ENCODE data around the gene ZDHHC16. TPM values are rescaled to one million over a fixed set of nuclear protein-coding genes. Genes with fewer than 3 reads are reported as not detected.
A peak's percentile ranks its signal among the peaks of the same experiment; 100 is the strongest.

ZDHHC16 gene
- total and polyA plus RNA-seq, 10 of the 15 experiments (the other 5 are each of a cell fraction or from before 2014, with no cell fraction given): 16.8 to 63.1 (median 29.8) TPM

DNA sequence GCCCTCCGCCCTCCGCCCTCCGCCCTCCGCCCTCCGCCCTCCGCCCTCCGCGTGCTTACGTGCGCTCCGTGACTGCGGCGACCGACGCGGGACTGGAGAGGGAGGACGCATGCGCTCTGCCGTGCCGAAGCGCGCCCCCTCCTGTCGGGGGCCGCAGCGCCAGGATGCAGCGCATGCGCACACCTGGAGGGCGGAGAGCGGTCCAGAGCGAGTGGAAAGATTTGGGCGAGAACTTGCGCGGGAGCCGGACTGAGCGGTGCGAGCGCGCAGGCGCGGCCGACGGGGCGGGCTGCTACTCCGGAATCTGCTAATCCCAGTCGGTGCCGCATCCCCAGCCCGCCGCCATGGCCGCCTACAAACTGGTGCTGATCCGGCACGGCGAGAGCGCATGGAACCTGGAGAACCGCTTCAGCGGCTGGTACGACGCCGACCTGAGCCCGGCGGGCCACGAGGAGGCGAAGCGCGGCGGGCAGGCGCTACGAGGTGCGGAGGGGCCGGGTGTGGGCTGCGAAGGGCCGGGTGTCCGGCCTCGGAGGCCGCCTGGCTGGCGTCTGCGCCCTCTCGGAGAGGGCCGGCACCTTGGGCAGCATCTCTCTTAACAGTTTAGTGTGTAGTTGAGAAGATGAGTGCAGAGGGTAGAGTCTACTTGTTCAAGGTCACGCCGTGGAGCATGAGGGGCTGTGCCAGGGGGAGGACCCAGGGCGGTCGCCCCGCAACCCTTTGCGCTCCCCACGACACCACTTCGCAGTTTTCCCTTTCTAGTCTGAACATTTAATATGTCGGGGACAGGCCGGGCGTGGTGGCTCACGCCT is 19.8 kb upstream of the ZDHHC16 start, which contains the start of gene PGAM1 (continued):
- TF ChIP-seq, protein P1, sequence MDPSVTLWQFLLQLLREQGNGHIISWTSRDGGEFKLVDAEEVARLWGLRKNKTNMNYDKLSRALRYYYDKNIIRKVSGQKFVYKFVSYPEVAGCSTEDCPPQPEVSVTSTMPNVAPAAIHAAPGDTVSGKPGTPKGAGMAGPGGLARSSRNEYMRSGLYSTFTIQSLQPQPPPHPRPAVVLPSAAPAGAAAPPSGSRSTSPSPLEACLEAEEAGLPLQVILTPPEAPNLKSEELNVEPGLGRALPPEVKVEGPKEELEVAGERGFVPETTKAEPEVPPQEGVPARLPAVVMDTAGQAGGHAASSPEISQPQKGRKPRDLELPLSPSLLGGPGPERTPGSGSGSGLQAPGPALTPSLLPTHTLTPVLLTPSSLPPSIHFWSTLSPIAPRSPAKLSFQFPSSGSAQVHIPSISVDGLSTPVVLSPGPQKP (IDR thresholded peaks at IDR 0.05; ENCODE audit: low read depth, low read length): no peak
- TF ChIP-seq SIX5 (IDR thresholded peaks at IDR 0.05; ENCODE audit: low read depth, low read length, severe bottlenecking) (peak; percentile 7), ZBED1 (IDR thresholded peaks at IDR 0.05; ENCODE audit: borderline replicate concordance) (no peak), NBN (IDR thresholded peaks at IDR 0.05) (0 out of 2 replicates have a peak, but pooled peaks have one; percentile 3), NR2C1 (IDR thresholded peaks at IDR 0.05) (peak; percentile 94), RB1 (IDR thresholded peaks at IDR 0.05; ENCODE audit: borderline replicate concordance) (peak; percentile 65; the same call in 1 of the 2 replicates), MAX (IDR thresholded peaks at IDR 0.05; ENCODE audit: low read depth, low read length) (peak; percentile 27; the same call in 1 of the 2 replicates), IKZF1 (conservative IDR thresholded peaks at IDR 0.05) (peak; percentile 99), TARDBP (IDR thresholded peaks at IDR 0.05; ENCODE audit: borderline replicate concordance) (no peak), BCLAF1 (IDR thresholded peaks at IDR 0.05) (no peak), TCF3 (IDR thresholded peaks at IDR 0.05; ENCODE audit: borderline replicate concordance, insufficient read depth, low read depth, low read length) (no peak), ATF7 (IDR thresholded peaks at IDR 0.05; ENCODE audit: low read depth) (no peak), ZBTB4 (CRISPR knock-in tag; IDR thresholded peaks at IDR 0.05) (no peak), NRF1 (conservative IDR thresholded peaks at IDR 0.05; ENCODE audit: low read depth, low read length) (peak; percentile 87), JUND (IDR thresholded peaks at IDR 0.05; ENCODE audit: low read depth, low read length) (no peak), CBX3 (IDR thresholded peaks at IDR 0.05; ENCODE audit: borderline replicate concordance, low read depth) (no peak), HDAC6 (IDR thresholded peaks at IDR 0.05; ENCODE audit: unreplicated experiment) (no peak)
- TF ChIP-seq, protein P2, sequence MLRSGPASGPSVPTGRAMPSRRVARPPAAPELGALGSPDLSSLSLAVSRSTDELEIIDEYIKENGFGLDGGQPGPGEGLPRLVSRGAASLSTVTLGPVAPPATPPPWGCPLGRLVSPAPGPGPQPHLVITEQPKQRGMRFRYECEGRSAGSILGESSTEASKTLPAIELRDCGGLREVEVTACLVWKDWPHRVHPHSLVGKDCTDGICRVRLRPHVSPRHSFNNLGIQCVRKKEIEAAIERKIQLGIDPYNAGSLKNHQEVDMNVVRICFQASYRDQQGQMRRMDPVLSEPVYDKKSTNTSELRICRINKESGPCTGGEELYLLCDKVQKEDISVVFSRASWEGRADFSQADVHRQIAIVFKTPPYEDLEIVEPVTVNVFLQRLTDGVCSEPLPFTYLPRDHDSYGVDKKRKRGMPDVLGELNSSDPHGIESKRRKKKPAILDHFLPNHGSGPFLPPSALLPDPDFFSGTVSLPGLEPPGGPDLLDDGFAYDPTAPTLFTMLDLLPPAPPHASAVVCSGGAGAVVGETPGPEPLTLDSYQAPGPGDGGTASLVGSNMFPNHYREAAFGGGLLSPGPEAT (IDR thresholded peaks at IDR 0.05; ENCODE audit: low read depth): no peak
- TF ChIP-seq, protein P3, sequence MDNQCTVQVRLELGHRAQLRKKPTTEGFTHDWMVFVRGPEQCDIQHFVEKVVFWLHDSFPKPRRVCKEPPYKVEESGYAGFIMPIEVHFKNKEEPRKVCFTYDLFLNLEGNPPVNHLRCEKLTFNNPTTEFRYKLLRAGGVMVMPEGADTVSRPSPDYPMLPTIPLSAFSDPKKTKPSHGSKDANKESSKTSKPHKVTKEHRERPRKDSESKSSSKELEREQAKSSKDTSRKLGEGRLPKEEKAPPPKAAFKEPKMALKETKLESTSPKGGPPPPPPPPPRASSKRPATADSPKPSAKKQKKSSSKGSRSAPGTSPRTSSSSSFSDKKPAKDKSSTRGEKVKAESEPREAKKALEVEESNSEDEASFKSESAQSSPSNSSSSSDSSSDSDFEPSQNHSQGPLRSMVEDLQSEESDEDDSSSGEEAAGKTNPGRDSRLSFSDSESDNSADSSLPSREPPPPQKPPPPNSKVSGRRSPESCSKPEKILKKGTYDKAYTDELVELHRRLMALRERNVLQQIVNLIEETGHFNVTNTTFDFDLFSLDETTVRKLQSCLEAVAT (IDR thresholded peaks at IDR 0.05): no peak

All from GM12878 (cell line).